HEK293 (cell line): ENCODE data around the gene PDPR.

Experiments used
- ZFP3 ChIP-seq: fragments of 450-650 bp; formaldehyde crosslinking; IDR thresholded peaks from 2 replicates; pipeline ENCODE4 v1.5.1; 2016; ENCODE audit warnings: low read depth, missing biosample characterization, missing genetic modification characterization
- ZNF175 ChIP-seq: fragments of 450-650 bp; formaldehyde crosslinking; IDR thresholded peaks from 2 replicates; pipeline ENCODE4 v1.5.1; 2016; ENCODE audit warnings: missing biosample characterization, missing genetic modification characterization
- ZNF473 ChIP-seq: fragments of 450-650 bp; formaldehyde crosslinking; IDR thresholded peaks from 2 replicates; pipeline ENCODE4 v1.5.1; 2017; ENCODE audit warnings: missing biosample characterization, missing genetic modification characterization
- ZNF600 ChIP-seq: fragments of 450-650 bp; formaldehyde crosslinking; IDR thresholded peaks from 2 replicates; pipeline ENCODE4 v1.5.1; 2016; ENCODE audit warnings: missing biosample characterization, missing genetic modification characterization
- TF ChIP-seq, protein P1 (sequence below): fragments of 450-650 bp; formaldehyde crosslinking; IDR thresholded peaks from 2 replicates; pipeline ENCODE4 v1.5.1; 2016; ENCODE audit warnings: missing biosample characterization, missing genetic modification characterization
- TF ChIP-seq, protein P2 (sequence below): fragments of 450-650 bp; formaldehyde crosslinking; IDR thresholded peaks from 2 replicates; pipeline ENCODE4 v1.5.1; 2016; ENCODE audit warnings: missing biosample characterization, missing genetic modification characterization, low read depth

DNA sequence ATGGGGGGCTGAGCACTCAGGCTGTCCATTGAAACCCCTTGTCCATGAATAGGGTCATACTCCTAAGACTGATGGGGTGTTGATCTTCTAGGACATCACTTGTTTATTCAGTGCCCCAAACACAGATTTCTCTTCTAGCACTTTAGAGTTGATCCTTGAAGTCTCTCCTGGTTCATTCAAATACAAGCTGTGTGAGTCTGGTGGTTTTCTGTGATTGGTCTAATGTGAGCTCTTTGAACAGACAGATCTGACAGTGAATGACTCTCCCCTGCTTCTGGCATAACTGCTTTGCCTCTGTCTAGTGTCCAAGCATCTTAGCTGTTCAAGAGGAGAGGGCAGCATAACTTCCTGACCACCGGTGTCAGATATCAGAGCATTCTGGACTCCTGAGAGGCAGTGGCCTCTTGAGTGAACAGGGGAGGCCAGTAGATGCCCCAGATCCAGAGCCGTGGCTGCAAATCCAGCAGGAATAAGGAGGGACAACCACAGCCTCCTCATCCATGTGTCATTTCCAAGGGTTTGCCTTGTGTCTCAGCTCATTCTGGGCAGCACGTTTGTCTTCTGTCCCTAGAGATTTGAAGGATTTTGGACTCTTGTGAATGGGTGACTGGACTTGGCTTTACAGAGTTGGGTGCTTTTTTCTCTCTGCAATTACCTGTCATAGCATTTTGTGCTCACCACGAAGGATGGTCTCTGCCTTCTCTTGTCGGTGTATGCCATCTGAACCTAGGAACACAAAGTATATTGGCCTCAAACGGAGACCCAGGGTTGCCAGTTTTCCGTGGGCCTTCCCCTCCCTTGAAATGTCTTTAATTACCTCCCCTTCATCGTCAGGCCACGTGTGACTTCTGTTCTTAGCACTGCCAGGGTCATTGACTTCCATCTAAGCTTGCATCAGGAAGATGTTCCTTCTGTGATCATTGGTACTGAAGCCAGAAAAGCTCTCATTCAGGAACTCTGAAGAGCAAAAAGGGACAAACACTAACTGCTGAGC is 45.5 kb downstream of the PDPR start:
- TF ChIP-seq, protein P1, sequence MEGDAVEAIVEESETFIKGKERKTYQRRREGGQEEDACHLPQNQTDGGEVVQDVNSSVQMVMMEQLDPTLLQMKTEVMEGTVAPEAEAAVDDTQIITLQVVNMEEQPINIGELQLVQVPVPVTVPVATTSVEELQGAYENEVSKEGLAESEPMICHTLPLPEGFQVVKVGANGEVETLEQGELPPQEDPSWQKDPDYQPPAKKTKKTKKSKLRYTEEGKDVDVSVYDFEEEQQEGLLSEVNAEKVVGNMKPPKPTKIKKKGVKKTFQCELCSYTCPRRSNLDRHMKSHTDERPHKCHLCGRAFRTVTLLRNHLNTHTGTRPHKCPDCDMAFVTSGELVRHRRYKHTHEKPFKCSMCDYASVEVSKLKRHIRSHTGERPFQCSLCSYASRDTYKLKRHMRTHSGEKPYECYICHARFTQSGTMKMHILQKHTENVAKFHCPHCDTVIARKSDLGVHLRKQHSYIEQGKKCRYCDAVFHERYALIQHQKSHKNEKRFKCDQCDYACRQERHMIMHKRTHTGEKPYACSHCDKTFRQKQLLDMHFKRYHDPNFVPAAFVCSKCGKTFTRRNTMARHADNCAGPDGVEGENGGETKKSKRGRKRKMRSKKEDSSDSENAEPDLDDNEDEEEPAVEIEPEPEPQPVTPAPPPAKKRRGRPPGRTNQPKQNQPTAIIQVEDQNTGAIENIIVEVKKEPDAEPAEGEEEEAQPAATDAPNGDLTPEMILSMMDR (tag by site-specific recombination), result no peak
- no peak for TF ChIP-seq ZNF473 (tag by site-specific recombination)
- TF ChIP-seq ZFP3, result no peak
- TF ChIP-seq, protein P2, sequence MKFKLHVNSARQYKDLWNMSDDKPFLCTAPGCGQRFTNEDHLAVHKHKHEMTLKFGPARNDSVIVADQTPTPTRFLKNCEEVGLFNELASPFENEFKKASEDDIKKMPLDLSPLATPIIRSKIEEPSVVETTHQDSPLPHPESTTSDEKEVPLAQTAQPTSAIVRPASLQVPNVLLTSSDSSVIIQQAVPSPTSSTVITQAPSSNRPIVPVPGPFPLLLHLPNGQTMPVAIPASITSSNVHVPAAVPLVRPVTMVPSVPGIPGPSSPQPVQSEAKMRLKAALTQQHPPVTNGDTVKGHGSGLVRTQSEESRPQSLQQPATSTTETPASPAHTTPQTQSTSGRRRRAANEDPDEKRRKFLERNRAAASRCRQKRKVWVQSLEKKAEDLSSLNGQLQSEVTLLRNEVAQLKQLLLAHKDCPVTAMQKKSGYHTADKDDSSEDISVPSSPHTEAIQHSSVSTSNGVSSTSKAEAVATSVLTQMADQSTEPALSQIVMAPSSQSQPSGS, result no peak
- TF ChIP-seq ZNF175 (tag by site-specific recombination), result no peak
- no peak for TF ChIP-seq ZNF600
